Peyer's patch (tissue), 4 donors: Measurements from ENCODE around the gene HTR3A. TPM values are rescaled to one million over a fixed set of nuclear protein-coding genes. Genes with fewer than 3 reads are reported as not detected.

Experiments
- DNase-seq, 3 donors: peaks; one replicate each; pipeline ENCODE4 v3.0.0-alpha.2; 2017 to 2019
- H3K27ac ChIP-seq, 4 donors: fragments of 200-600 bp; sonication (generic); one replicate each; pipeline ENCODE4 v1.5.1; 2016 to 2019
- H3K27me3 ChIP-seq, 2 donors: fragments of 200-600 bp; sonication (generic); one replicate each; pipeline ENCODE4 v1.5.1; 2019
- H3K36me3 ChIP-seq, 3 donors: fragments of 200-600 bp; sonication (generic); one replicate each; pipeline ENCODE4 v1.5.1; 2016 to 2019
- H3K4me1 ChIP-seq, 4 donors: fragments of 200-600 bp; sonication (generic); one replicate each; pipeline ENCODE4 v1.5.1; 2016 to 2019
- H3K4me3 ChIP-seq, 4 donors: fragments of 200-600 bp; sonication (generic); 1 replicate in 3 of 4; 2 replicates in 1 of 4; pipeline ENCODE4 v1.5.1; 2016 to 2019; ENCODE audit warnings: mild to moderate bottlenecking in 1 of 4
- H3K9me3 ChIP-seq, 4 donors: fragments of 200-600 bp; sonication (generic); one replicate each; pipeline ENCODE4 v1.5.1; 2016 to 2019; ENCODE audit warnings: mild to moderate bottlenecking in 1 of 4
- POLR2A ChIP-seq, 2 donors: fragments of 450-650 bp; IDR thresholded peaks; one replicate each; pipeline ENCODE4 v1.5.1; 2017; ENCODE audit warnings: antibody characterized with exemption in 2 of 2, mild to moderate bottlenecking in 2 of 2, moderate library complexity in 2 of 2
- total RNA-seq, 4 donors: library from RNA; depleted of rRNA; stranded (reverse); fragments of >200 nt; gene quantifications; one replicate each; pipeline ENCODE4 v1.1.0, GENCODE V29; 2016
- TF ChIP-seq, protein P1 (sequence below), 6 experiments: fragments of 450-650 bp in 4 of 6; fragments of 200-600 bp in 2 of 6; sonication (generic) in 1 of 6; IDR thresholded peaks; one replicate each; pipeline ENCODE4 v1.5.1; 2017 to 2019; ENCODE audit warnings: antibody characterized with exemption in 6 of 6, mild to moderate bottlenecking in 3 of 6, moderate library complexity in 1 of 6

The HTR3A gene
- total RNA-seq, 4 donors from 2014 or later, result 0.80 to 1.7 (median 0.95) TPM; not detected in 1

DNA sequence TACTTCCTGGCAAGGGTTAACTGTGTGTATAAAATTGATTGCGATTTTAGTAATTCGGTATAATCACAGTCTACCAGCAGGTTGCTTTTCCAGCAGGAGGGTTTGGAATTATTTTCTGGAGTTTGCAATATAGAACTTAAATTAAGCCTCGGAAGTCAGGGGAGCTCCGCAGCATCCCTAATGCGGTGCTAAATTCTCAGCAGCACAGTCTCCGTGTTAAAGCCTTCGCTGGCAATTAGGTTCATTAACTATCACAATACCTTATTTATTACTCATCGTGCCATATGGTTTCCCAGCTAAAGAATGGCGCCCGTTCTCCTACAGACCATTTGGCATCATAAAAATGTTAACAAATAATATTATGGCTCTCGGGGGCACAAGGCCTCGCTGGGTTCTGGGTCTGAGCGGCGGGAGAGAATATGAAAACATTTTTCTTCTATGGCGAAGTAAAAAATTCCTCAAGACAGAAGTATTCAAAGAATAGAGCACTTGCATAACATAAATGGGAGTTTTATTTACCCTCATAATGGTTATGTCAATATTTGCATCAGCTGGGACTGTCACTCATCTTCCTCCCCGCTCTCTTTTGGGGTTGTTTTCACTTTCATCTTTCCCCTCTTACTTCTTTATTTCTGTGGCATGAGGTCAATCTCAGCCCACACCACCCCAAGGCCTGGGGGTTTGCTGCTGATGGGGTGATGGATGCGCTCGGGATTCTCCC, 56.5 kb downstream of the HTR3A start:
- no peak for TF ChIP-seq POLR2A (IDR thresholded peaks at IDR 0.05)
- TF ChIP-seq, protein P1, sequence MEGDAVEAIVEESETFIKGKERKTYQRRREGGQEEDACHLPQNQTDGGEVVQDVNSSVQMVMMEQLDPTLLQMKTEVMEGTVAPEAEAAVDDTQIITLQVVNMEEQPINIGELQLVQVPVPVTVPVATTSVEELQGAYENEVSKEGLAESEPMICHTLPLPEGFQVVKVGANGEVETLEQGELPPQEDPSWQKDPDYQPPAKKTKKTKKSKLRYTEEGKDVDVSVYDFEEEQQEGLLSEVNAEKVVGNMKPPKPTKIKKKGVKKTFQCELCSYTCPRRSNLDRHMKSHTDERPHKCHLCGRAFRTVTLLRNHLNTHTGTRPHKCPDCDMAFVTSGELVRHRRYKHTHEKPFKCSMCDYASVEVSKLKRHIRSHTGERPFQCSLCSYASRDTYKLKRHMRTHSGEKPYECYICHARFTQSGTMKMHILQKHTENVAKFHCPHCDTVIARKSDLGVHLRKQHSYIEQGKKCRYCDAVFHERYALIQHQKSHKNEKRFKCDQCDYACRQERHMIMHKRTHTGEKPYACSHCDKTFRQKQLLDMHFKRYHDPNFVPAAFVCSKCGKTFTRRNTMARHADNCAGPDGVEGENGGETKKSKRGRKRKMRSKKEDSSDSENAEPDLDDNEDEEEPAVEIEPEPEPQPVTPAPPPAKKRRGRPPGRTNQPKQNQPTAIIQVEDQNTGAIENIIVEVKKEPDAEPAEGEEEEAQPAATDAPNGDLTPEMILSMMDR (IDR thresholded peaks at IDR 0.05), result no peak
- H3K4me1 ChIP-seq, result no peaks in the 10 kb centered on the region
- H3K27ac ChIP-seq, result no peak overlapping the region
- no peak overlapping the region for H3K4me3 ChIP-seq
- no peaks in the 10 kb centered on the region for H3K36me3 ChIP-seq
- DNase-seq, result no peak
- no peaks in the 10 kb centered on the region for H3K9me3 ChIP-seq
- H3K27me3 ChIP-seq, result no peaks in the 10 kb centered on the region

DNA sequence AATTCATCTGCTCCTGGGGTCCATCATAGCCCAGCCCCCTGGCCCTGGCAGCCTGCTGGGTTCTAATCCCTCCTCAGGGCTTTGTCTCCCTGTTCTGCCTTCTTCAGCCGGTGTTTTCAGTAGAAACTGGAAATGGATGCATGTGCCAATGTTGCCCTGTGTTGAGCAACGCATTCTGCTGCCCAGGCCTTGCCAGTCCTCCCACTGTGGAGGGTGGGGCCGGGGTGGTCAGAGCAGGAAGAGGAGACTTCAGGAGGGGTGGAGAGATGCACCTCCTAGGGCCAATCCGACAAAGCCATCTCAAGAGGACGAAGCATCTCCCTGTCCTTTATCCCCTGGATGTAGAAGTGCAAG, 57.0 kb downstream of the HTR3A start:
- Histone ChIP-seq H3K4me1 (no peaks in the 10 kb centered on the region), H3K27me3 (no peaks in the 10 kb centered on the region), H3K9me3 (no peaks in the 10 kb centered on the region), H3K4me3 (no peak overlapping the region), H3K36me3 (no peaks in the 10 kb centered on the region), H3K27ac (no peak overlapping the region)
- no peak for DNase-seq
- TF ChIP-seq POLR2A (IDR thresholded peaks at IDR 0.05), result no peak
- TF ChIP-seq, protein P1 (IDR thresholded peaks at IDR 0.05), result no peak

GRCh38 chr11:114033066-114033465, 58.2 kb downstream of the HTR3A start:
- no peaks in the 10 kb centered on the region for H3K27me3 ChIP-seq
- H3K36me3 ChIP-seq, result no peaks in the 10 kb centered on the region
- H3K4me1 ChIP-seq, result no peaks in the 10 kb centered on the region
- no peaks in the 10 kb centered on the region for H3K9me3 ChIP-seq
- TF ChIP-seq, protein P1 (IDR thresholded peaks at IDR 0.05), result no peak
- no peak for TF ChIP-seq POLR2A (IDR thresholded peaks at IDR 0.05)
- no peak overlapping the region for H3K27ac ChIP-seq
- no peak overlapping the region for H3K4me3 ChIP-seq
- DNase-seq, result no peak

- DNase-seq, result no peak
- H3K36me3 ChIP-seq, result no peaks in the 10 kb centered on the region
- no peak for TF ChIP-seq POLR2A (IDR thresholded peaks at IDR 0.05)
- TF ChIP-seq, protein P1 (IDR thresholded peaks at IDR 0.05), result no peak
- H3K27ac ChIP-seq, result no peak overlapping the region
- no peaks in the 10 kb centered on the region for H3K4me1 ChIP-seq
- no peaks in the 10 kb centered on the region for H3K9me3 ChIP-seq
- no peak overlapping the region for H3K4me3 ChIP-seq
- H3K27me3 ChIP-seq, result no peaks in the 10 kb centered on the region
These were observed 58.7 kb downstream of the HTR3A start for GRCh38 chr11:114033572-114033971.

DNA sequence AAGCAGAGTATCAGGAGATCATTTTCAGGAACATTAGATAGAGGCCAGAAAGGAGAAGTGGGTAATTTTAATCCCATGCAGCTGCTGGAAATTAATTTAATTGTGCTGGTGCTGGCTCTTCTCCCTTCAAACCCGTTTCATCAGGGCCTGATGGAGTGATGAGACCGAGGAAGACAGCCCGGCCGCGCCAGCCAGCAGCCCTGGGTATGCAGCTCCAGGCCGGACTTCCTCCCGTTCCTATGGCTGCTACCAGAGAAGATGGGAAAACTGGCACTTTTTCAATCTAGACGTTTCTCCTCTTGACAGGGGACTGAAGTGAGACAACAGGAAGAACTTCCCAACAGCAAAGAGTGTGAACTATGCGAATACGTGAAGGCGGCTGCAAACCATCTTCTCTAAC, 60.0 kb downstream of the HTR3A start:
- TF ChIP-seq POLR2A (IDR thresholded peaks at IDR 0.05), result no peak
- TF ChIP-seq, protein P1 (IDR thresholded peaks at IDR 0.05), result no peak
- H3K4me3 ChIP-seq, result no peak overlapping the region
- no peaks in the 10 kb centered on the region for H3K4me1 ChIP-seq
- no peak for DNase-seq
- H3K9me3 ChIP-seq, result no peaks in the 10 kb centered on the region
- H3K27me3 ChIP-seq, result no peaks in the 10 kb centered on the region
- H3K36me3 ChIP-seq, result no peaks in the 10 kb centered on the region
- no peak overlapping the region for H3K27ac ChIP-seq
